ENCODE results near the gene HPS5.
"Not testable (repeated sequence)": the region's sequence is repeated elsewhere in the genome, so short reads cannot be mapped to it uniquely, and the experiment has no call there.

The HPS5 gene

DNA sequence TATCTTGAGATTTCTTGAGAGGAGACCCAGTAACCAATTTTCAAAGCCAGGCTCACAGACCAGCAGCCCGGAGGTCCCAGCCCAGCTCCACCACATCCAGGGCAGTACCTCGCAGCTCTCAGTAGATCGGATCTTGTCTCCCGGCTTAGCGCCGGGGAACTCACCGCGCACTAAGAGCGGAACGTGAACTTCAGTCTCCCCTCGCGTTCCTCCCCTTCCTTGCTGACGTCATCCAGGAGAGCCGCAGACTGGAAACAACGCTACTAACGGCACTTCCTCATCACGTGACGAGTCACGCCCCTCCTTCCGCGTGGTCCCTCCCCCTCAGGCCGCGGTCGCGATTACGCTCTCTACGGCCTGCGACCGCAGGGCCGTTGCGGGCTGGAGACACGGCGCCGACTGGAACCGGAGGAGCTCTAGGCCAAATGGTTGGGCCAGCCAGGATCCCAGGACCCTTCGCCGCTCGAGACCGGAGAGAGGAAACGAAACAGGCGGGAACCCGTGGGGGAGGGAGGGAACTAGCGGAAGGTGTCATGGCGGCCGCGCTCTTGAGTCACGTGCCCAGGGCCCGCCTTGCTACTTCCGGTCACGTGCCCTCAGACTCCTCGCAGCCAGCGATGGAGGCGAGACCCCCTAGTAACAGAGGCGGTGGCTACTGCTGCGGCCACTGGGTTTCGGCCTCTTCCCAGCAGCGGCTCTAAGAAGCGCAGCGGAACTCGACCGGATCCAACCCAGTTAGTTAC is at the start of gene HPS5, which contains the start of gene GTF2H1:
Gene HPS5 (minus strand): TSS at position 172 of the 743 bp plus-strand sequence. CDS start 4,282 bp downstream, outside the sequence.
Gene GTF2H1 (plus strand): TSS at position 599 of the 743 bp plus-strand sequence. CDS start 10,508 bp downstream, outside the sequence.
- peak; percentile 61 for DNase-seq

- no peak for DNase-seq
These were observed 49.3 kb upstream of the HPS5 start for GRCh38 chr11:18371279-18371678.

- DNase-seq, result no peak
These were observed 47.5 kb upstream of the HPS5 start for GRCh38 chr11:18369398-18369797.

DNA sequence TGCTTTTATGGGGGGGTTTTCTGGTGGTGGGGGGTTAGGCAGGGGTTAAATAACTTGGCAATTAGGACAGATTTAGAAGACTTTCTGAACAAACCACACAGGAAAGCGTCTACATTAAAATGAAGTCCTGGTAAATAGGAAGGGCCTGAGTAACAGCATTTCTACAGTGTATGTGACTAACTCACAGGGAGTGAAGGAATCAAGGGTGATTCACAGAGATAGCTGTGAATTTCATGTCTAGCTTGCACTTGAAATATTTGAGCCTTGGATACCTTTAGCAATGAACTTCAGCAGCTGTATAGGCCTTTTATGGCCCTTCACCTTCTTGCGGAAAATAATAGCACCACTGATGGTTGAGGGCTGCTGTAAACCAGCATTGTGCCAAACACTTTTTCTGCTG is 46.3 kb upstream of the HPS5 start:
- DNase-seq, result no peak

DNA sequence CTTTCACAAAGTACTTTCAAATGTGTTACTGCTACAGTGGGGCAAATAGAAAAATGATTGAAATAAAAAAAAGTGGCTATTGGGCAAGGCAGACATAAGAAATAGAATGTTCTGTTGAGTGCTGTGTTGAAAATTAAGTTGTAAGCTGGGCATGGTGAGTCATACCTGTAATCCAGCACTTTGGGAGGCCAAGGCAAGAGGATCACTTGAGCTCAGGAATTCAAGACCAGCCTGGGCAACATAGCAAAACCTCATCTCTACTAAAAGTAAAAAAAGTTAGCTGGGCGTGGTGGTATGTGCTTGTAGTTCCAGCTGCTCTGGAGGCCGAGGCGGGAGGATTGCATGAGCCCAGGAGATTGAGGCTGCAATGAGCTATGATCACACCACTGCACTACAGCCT is 45.5 kb upstream of the HPS5 start:
- no peak for DNase-seq

DNA sequence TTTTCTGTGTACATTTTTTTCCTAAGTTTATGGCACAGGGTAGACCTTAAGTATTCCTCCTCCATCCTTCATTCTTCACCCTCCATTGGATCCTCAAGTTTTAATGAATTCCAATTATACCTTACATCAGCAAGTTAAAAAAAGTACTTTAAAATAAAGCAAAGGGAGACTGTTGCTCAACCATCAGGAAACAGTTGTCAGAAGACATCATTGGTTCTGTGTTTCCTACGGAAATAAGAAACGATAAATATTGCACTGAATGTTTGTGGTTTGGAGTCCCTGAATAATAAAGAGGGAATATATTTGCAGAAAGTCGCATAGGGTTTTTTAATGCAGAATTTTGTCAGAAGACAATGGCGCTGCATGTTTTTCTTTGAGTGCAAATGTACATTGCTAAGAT is 44.3 kb upstream of the HPS5 start:
- DNase-seq, result no peak

- DNase-seq, result no peak
These were observed 43.8 kb upstream of the HPS5 start for GRCh38 chr11:18365741-18366140.

DNA sequence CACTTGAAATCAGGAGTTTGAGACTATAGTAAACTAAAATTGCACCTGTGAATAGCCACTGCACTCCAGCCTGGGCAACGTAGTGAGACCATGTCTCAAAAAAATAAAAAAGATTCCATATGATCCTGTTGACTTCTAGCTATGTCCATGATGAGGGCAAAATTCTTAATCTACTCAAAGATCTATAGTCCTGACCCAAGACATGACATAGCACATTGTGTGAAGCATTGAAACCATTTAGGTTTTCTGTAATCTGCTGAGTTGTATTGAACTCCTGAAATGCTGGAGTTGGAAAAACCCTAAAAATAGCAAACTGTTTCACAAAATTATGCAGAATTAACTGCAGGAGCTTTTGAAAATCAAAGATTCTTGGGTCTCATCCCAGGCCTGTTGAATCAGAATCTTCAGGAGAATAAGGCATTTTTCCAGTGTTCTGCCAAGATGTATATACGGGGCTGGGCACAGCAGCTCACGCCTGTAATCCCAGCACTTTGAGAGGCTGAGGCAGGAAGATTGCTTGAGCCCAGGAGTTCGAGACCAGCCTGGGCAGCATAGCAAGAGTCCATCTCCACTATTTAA is 42.6 kb upstream of the HPS5 start:
- no peak for DNase-seq

- no peak for DNase-seq
These were observed 39.2 kb upstream of the HPS5 start for GRCh38 chr11:18361154-18361553.

- no peak for DNase-seq
These were observed 36.7 kb upstream of the HPS5 start for GRCh38 chr11:18358646-18359045.

DNA sequence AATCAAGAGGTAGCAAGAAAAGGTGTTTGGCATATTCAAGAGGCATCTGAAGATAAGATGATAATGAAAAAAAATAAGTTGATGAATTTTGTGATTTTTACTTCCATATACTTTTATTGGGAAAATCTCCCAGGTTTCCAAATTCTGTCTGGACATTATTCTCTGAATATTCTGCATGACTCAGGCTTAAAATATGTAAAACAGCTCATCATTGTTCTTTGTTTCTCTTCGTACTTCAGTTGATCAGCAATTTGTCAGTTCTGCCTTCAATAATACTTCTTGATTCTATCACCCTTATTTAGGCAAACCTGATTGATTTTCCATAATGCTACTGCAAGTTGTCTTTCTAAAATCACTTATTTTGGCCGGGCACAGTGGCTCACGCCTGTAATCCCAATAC is 30.6 kb upstream of the HPS5 start:
- no peak for DNase-seq

GRCh38 chr11:18347471-18348125 is 25.7 kb upstream of the HPS5 start:
- DNase-seq, result no peak

- no peak for DNase-seq
These were observed 11.0 kb upstream of the HPS5 start for GRCh38 chr11:18332891-18333290.

- DNase-seq, result no peak
These were observed 10.4 kb upstream of the HPS5 start for GRCh38 chr11:18332302-18332701.

DNA sequence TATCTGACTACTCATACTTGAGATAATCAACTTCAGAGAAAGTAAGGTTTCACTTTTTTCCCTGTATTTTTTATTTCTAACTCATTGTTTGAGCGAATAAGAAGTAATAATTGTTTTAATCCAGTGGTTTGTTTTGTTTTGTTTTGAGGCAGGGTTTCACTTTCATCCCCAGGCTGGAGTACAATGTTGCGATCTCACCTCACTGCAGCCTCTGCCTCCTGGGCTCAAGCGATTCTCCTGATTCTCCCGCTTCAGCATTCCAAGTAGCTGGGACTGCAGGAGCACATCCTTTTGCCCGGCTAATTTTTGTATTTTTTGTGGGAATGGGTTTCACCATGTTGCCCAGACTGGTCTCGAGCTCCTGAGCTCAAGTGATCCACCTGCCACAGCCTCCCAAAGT is 9.0 kb upstream of the HPS5 start:
- no peak for DNase-seq

- no peak for DNase-seq
These were observed 7.4 kb upstream of the HPS5 start for GRCh38 chr11:18329196-18329870.

DNA sequence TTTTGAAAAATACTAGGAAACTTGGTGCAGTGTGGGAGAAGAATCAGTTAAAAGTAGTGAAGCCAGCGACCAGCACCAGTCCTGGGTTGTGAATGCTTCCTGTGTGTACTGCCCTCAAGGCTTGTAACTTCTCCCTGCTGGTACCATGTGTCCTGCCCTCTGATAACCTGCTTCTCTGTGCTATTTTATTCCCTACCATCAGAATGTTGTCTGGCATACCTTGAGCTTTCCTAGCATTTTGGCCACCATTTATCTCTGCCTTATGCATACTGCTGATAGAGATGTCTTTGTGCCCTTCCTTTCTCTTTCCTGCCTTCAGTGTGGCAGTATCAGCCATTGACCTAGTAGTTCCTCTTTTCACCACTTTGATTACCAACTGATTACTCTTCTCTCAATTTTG is 2.4 kb upstream of the HPS5 start:
- DNase-seq, result no peak

DNA sequence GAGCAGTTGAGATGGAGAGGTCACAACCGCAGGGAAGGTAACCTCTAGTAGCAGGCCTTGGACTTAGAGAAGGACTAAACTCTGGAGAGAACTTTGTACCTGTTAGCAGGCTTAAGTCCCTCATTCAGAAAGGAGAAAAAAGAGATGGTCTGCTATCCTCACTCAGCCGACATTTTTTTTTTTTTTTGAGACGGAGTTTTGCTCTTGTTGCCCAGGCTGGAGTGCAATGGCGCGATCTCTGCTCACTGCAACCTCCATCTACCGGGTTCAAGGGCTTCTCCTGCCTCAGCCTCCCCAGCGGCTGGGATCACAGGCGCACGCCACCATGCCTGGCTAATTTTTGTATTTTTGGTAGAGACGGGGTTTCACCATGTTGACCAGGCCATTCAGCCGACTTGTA is 1.9 kb upstream of the HPS5 start:
- DNase-seq, result not testable (repeated sequence)

DNA sequence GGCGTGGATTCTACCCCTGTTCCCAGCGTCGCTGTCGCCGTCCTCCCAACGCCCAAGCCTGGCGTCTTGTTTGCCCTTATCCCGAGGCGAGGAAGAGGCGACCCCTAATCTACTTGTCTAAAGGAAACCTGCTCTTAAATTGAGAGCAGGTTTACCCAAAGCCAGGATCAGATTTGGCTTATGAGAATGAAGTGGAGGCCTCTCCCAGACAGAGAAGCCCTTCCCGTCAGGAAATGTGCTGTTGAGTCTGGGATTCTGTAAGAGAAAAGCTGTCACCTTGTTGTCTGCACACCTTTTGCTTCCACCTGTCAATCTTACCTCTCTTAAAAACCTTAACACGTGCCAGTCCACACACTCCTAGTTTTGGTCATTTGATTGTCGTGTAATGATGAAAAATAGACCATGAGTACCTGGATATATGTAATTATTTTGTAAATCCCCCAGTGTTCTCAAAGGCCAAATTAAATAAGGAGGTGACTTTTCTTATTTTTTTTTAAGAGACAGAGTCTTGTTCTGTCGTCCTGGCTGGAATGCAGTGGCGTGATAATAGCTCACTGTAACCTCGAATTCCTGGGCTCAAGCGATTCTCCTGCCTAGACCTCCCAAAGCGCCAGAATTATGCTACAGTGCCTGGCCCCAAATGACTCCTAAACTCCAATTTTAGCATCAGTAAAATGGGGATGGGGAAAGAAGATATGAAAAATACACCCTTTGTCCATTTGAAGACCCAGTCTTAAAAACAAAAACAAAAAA is 1.1 kb upstream of the HPS5 start:
- no peak for DNase-seq

GRCh38 chr11:18321578-18321968 is 367 bp downstream of the HPS5 start:
- DNase-seq, result no peak

GRCh38 chr11:18320617-18321016 is 1.3 kb downstream of the HPS5 start:
- no peak for DNase-seq

- DNase-seq, result no peak
These were observed 2.0 kb downstream of the HPS5 start for GRCh38 chr11:18319914-18320313.

GRCh38 chr11:18317551-18317950 is 4.4 kb downstream of the HPS5 start:
- DNase-seq, result no peak

All from GOT3 (cell line).